ENCODE data around the gene RALBP1.
"Not testable (repeated sequence)": the region's sequence is repeated elsewhere in the genome, so short reads cannot be mapped to it uniquely, and the experiment has no call there.

The RALBP1 gene

DNA sequence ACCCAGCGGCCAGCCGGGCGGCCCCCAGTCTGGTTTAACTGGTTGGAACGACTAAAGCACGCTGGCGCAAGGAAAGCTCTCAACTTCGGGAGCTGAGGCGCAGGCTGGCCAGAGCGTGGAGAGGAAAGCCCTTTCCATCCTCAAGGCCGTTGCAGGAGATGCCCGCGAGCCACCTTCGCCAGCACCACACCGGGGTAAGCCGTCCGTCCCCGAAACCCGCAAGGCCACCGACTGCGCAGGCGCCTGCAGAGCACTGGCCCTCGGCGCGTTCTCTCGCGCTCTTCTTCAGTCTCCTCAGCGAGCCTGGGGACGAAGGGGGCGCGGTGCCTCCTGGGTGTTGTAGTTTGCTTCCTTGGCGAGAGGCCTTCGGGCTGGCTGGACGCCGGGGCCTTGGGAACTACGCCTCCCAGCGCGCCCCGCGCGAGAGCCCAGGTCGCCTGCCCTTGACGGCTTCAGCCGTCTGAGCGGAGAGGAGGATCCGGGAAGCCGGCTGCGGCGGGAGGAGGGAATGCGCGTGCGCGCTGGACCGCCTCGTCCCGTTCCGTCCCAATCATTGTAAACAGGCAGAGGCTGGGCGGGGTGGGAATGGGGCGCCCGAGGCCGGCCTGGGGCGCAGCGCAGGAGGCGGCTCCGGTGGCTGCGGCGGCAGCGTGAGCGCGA, at the start of gene RALBP1:
TSS of gene RALBP1 (plus strand) at position 531 of the 660 bp plus-strand sequence. CDS start 37,533 bp downstream, outside the sequence.
- DNase-seq (ENCODE audit: low spot score): peak; percentile 99

DNA sequence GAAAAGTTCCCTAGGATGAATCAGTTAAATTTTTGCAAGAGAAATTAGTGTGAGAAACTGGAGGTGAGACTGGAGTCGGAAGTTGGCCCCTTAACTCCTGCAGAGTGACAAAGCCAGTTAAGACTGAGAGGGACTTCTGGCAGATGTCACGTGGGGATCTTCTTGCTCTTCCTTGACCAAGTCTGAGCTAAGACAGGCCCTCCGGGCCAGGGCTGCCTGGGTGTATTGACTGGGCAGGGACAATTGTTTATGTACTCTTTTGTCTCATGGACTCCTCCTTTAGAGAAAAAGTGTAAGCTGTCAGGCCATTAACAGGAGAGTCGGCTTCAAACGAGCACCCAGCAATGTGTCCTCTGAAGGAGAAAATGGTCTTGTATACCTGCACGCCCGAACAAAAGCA, 48.6 kb upstream of the RALBP1 start:
- DNase-seq (ENCODE audit: low spot score): no peak

DNA sequence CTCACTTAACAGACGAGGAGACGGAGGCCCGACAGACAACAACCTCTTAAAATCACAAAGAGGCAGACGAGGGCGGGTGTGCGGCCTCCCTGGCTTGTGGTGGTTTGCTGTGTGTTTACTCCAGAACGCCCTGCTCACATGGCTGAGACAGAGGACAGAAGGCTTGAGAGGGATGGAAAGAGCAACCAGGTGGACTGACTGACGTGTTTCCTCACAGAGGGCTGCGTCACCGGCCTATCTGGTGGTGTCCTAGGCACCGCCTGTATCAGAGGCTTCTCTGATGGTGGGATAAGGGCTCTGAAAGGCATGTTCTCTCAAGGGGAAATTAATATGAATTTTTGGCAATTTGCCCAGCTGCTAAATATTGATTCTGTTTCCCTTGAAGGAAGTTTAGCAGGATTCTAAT, 47.0 kb upstream of the RALBP1 start:
- no peak for DNase-seq (ENCODE audit: low spot score)

DNA sequence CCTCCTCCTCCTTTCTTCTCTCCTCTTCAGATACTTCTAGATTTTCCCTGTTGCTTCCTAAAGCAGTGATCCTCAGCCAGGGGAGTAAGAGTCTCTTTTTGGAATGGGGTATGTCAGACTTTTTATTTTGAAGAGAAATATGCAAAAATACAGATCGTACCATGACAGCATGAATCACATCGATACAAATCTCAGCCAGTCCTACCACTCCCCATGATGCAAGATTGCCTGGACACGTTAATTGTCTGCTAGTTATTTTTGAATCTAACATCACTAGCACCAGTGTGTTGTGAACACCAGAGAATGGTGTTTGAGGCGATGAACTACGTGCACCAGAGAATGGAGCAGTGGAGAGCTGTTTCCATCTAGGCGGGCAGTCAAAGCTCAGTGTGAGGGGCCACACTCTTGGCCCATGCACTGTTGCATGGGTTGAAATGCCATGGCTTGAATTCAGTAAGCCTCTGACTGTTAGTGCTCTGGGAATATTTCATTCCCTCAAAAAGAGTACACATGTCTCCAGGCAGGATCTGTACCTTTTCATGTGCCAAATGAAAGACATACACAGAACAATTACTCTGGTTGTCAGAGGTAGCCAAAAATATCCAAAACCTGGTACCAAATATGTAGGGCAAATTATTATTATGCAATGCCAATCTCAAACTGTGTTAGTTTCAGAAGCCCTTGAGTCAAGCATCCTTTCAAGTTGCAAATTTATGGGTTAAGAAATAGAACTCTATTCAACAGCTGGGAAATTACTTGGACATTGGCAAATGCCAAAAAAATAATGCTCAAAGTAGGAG, 46.3 kb upstream of the RALBP1 start:
- DNase-seq (ENCODE audit: low spot score): no peak

DNA sequence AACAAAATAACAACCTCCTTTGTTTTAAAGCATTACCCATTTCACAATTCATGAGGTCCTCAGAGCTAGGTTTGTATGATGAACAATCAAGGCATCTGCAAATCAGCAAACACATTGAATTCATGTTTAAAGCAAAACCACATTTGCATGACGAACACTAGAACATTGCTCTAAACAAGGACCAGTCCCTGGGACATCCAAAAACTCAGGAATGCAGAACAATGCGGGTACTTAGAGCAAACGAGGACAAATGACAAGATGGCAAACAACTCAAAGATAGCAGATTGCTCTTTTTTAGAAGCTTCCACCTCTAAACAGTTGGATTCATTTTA, 45.7 kb upstream of the RALBP1 start:
- no peak for DNase-seq (ENCODE audit: low spot score)

DNA sequence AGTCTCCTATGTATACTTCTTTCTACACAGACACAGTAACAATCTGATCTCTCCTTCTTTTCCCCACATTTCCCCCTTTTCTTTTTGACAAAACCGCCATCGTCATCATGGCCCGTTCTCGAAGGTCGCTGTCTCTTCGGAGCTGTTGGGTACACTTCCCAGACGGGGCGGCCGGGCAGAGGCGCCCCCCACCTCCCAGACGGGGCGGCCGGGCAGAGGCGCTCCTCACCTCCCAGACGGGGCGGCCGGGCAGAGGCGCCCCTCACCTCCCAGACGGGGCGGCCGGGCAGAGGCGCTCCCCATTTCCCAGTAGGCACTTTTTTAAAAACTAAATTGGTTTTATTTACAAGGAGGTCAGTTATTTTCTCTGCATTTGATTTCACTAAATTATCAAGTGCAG, 45.0 kb upstream of the RALBP1 start:
- not testable (repeated sequence) for DNase-seq (ENCODE audit: low spot score)

DNA sequence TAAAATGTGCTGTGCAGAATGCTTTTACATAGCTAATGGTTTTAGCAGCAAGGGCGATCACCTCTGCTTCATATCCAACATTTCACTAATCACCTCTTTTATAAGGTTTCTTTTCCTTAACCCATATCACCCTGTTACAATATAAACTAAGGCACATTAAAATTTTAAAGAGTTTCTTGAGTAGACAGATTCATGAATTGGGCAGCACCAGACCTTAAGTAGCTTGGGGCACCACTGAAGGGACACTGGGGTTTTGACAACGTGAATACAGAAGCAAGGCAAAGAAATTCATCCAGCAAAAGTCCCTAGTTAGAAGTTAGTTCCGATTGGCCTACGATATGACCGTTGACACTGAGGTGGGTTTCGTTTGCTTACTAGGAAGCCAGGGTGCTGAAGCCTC, 44.0 kb upstream of the RALBP1 start:
- no peak for DNase-seq (ENCODE audit: low spot score)

DNA sequence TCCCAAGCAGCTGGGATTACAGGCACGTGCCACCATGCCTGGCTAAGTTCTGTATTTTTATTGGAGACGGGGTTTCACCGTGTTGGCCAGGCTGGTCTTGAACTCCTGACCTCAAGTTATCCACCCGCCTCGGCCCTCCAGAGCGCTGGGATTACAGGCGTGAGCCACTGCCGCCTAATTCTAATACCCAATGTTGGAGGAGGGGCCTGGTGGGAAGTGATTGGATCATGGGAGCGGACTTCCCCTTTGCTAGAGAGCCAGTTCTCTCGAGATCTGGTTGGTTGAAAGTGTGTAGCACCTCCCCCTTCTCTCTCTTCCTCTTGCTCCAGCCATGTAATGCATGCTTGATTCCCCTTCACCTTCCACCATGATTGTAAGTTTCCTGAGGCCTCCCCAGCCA, 42.2 kb upstream of the RALBP1 start:
- not testable (repeated sequence) for DNase-seq (ENCODE audit: low spot score)

DNA sequence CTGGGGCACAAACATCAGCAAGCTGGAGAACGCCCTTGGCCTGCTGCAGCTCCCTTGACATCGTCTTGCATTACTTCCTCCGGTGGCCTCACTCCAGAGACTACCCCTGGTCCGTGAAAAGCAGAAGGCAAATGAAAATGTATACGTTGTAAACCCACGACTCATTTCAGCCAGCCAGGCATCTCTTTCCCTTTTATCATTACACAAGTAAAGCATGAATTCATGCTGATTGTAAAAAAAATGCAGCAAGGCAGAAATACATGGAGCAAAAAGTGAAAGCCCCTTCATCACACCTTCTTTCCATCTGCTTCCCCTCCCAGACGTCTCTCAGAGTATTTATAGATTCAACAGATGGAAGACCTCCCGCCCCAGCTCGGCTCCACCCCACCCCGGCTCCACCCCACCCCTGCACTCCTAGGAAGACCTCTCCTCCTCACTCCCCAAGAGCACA, 41.6 kb upstream of the RALBP1 start:
- no peak for DNase-seq (ENCODE audit: low spot score)

DNA sequence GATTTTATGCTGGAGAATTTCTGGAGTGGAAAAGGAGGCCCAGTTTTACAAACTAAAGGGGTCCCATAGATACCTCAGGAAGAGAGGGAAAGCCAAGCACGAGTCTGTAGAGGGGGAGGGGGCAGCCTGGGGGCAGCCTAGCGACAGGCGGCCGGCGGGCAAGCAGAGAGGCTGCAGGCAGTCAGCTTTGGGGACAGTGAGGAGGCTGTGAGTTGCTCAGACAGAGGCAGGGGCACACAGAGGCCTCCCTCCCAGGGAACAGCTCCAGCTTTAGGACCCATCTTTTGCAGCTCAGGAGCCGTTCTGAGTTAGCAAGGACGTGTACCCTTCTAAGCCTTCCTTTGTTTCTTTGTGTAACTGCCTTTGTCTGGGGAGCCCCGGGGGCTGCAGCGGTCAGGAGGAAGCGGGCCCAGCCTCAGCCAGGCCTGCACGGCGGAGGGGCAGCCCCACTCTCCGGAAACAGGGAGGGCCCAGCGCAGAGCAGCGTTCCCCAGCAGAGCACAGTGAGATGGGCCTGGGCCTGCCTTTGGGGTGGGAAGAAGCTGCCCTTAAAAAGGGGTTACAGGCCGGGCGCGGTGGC, 41.1 kb upstream of the RALBP1 start:
- no peak for DNase-seq (ENCODE audit: low spot score)

DNA sequence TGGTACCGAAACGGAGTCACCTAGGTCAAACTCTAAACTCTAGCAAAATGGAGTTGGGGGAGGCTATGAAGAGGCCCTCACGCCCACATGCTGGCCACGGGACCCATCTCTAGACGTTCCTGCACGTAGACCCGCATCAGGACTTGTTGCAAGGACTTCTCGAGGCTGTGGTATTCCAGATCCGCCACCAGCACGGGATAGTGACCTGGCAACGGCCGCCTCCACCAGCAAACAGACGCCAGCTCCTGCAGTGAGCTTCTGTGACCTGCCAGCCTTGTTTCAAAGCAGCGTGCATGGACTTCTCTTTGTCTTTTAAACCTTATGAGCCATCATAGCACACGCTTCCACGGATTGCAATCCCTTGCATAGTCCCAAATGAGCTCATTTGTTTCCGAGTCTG, 40.3 kb upstream of the RALBP1 start:
- DNase-seq (ENCODE audit: low spot score): no peak

DNA sequence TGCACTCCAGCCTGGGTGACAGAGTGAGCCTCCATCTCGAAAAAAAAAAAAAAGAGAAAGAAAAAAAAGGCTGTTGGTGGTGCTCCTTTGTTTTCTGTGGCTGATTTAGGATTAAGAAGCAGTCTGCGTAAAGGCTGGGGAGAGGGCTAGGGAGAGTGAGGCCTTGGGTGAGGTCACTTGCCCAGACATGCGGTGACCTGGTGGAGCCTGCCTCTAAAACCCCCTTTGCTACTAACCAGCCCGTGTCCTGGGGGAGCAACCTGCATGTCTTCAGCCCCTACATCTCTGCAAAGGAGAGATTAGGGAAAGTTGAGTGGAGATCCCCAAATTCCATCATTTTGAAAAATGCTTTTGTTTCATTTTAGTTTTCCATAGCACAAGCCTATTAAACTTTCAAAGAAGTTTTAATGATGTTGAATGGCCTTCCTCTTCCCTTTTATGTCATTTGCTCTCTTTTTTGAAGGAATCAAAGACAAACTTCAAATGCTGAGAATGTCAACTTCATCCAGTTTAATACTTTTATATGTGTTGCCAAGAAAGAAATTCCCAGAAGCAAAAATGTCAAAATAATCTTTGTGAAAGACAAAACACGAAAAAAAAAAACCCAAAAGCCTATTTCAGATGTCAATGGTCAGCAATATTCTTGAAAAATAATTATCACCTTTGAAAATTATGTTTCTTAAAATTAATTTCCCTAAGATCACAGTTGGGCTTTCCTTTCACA, 38.9 kb upstream of the RALBP1 start:
- no peak for DNase-seq (ENCODE audit: low spot score)

DNA sequence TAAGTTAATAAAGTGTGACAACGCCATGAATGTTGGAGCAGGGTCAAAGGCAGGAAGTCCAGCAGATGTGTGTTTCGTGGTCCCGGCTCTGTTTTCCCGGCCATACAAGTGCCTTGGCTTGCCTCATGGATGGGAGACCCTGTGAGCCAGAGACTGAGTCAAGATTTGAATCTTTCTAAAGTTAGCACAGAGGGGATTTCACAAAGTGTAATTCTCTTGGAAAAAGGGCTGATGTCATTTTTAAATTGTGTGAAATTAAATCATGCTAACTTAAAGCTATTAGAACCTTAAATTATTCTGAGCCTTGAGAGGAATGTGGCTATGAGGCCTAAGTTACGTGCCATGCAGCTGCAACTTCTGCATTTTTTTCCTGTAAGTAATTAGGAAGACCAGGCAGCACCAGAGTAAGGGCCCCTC, 38.3 kb upstream of the RALBP1 start:
- DNase-seq (ENCODE audit: low spot score): no peak

DNA sequence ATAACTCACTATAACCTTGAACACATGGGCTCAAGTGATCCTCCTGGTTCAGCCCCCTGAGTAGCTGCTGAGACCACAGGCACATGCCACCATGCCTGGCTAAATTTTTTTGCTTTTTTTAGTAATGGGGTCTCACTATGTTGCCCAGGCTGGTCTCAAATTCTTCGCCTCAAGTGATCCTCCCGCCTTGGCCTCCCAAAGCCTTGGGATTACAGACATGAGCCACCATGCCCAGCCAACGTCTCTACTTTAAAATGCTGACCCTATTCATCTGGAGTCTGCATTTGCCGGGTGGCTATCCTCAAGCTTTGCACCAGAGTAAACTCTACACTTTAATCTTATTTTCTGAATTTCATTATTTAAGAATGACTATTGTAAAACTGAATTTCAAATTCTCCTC, 37.6 kb upstream of the RALBP1 start:
- no peak for DNase-seq (ENCODE audit: low spot score)

DNA sequence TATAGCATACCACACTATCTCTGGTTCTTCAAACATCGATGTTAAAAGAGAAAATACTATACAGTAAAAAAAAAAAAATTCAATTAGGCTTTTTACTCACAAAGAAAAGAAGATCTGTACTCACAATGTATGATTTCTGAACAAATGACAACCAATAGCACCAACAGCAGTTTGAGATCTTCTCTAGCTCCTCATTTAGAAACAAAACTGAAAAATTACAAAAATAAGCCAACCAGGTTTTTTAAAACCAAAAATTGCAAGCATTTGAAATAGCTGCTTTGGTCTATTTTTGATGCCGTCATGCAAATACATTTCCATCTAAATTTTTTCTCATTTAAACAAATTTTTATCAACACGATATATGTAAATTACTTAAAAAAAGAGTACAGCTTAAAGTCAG, 34.3 kb upstream of the RALBP1 start:
- DNase-seq (ENCODE audit: low spot score): no peak

DNA sequence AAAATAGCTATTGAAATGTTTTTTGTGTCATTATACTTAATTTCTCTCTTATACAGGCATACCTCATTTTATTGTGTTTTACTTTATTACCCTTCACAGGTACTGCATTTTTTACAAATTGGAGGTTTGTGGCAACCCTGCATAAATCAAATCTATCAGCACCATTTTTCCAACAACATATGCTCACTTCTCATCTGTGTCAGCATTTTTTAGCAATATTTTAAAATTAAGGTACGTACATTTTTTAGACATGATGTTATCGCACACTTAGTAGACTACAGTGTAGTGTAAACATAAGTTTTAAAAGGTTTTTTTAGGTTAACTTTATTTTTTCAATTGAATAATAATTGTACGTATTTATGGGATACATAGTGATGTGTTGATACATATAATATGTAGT, 30.8 kb upstream of the RALBP1 start:
- DNase-seq (ENCODE audit: low spot score): no peak

DNA sequence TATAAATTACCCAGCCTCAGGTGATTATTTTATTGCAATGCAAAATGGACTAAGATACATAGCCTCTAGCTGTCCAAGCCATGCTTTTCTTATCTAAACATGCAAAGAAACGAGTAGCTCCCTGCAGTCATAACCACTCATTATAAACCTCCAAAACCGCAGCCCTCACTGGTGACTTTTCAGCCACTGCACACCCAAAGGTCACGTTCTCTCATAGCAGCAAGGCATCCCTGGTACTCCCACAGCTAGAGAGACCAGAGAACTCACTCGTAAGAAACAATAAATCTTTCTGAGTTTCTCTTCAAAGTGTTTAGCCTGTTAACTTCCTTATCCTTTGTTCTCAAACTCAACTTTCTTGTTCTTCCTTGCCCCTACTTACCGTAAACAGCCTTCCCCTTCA, 28.5 kb upstream of the RALBP1 start:
- no peak for DNase-seq (ENCODE audit: low spot score)

DNA sequence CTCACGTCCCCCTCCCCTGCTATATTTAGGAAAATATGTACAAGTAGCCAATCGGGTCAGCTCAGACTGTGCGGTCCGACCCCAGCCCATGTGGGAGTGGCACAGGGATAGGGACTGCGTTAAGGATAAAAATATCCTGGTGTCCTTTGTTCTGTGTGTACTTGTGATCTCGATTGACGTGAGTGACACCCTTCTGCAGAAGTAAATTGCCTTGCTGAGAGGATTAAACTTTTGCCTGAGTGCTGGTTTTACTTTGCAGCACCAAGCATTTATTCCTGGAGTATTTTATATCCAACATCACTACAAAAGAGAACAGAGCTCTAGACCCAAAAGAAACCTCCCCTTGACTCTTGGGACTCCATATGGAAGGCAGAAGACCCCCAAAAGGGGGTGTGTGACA, 28.0 kb upstream of the RALBP1 start:
- DNase-seq (ENCODE audit: low spot score): no peak

DNA sequence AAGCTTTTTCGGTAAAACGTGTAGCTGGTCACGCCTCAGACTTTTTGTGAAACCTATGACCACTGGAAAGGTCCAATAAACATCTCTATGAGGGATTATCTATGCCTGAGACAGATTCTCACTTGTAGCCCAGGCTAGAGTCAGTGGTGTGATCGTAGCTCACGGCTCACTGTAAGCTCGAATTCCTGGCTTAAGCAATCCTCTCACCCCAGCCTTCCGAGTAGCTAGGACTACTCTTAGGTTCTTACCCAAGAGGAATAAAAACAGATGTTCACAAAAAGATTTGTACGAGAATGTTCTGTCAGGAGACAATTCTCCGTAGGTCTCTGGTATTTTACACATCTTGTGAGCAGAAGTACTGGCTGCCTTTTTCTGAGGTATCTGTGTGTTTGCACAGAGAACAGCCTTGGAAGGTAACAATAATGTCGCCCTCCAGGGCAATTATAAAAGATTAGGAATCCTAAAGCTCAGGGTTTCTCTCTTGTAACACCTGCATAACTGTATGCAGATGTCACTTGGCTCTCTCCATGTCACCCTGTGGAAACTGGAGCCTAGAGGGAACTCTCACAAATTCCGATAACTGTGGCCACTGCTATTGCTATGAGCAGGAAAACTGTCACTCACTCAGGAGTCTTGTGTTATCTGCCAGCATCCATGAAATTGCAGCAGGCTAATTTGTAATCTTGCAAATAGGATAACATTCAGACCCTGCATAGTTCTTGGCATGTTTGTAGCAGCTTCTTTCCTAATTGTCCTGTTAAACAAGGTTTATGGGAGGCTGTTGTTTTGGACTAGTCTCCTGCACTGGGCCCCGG, 25.5 kb upstream of the RALBP1 start:
- DNase-seq (ENCODE audit: low spot score): no peak

DNA sequence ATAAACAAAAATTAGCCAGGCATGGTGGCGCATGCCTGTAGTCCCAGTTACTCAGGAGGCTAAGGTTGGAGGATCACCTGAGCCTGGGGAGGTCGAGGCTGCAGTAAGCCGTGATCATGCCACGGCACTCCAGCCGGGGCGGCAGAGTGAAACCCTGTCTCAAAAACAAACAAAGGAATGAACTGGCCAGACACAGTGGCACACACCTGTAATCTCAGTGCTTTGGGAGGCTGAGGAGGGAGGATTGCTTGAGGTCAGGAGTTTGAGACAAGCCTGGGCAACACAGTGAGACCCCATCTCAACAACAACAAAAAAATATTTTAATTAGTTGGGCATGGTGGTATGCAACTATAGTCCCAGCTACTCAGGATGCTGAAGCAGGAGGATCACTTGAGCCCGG, 24.4 kb upstream of the RALBP1 start:
- DNase-seq (ENCODE audit: low spot score): not testable (repeated sequence)

DNA sequence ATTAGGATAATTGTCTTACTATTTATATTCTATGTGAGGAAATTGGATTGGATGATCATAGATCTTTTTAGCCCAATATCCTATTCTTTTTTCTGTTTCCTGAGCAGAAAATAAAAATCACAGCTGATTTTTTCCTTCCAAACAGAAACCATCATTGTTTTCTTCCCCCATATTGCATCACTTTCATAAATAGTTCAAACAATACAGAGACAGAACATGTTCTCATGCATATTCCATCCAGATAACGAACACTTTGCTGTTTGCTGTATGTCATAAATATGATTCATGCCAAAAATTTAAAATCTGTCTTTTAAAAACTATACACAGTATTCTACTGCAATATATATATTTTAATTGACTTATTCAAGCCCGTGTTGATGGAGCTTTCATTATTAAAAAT, 22.0 kb upstream of the RALBP1 start:
- no peak for DNase-seq (ENCODE audit: low spot score)
